Natural killer cell treated with Interleukin-12 subunit alpha and Interleukin-12 subunit beta and Interleukin-15 and Interleukin-18, amount 100 ng/mL, for 72 hours (primary cell): ENCODE measurements around the gene C11orf68. TPM values are rescaled to one million over a fixed set of nuclear protein-coding genes. Genes with fewer than 3 reads are reported as not detected.
"Not testable (repeated sequence)": the region's sequence is repeated elsewhere in the genome, so short reads cannot be mapped to it uniquely, and the experiment has no call there.

Experiments used
- ATAC-seq, 2 donors: fragments of 150-1000 bp; cut with Tn5 transposase in 1 of 2; sonication (Bioruptor Pico), chemical (Tn5 transposase) in 1 of 2; 2 replicates each; pipeline ENCODE4 v1.10.0; 2021
- DNase-seq: peaks from one replicate; pipeline ENCODE4 v3.0.0; 2022; ENCODE audit warnings: low spot score
- H3K27ac Mint-ChIP-seq, 2 donors: 1 replicate in 1 of 2; 2 replicates in 1 of 2; pipeline ENCODE4 v1.8.0; 2022; ENCODE audit warnings: mixed read lengths in 2 of 2, mild to moderate bottlenecking in 1 of 2, moderate library complexity in 1 of 2
- H3K27me3 Mint-ChIP-seq, 2 donors: 1 replicate in 1 of 2; 2 replicates in 1 of 2; pipeline ENCODE4 v1.8.0; 2022; ENCODE audit warnings: mixed read lengths in 2 of 2
- H3K36me3 Mint-ChIP-seq: one replicate; pipeline ENCODE4 v1.8.0; 2022; ENCODE audit warnings: mixed read lengths
- H3K4me1 Mint-ChIP-seq, 2 donors: 1 replicate in 1 of 2; 2 replicates in 1 of 2; pipeline ENCODE4 v1.8.0; 2022; ENCODE audit warnings: low read depth in 2 of 2, mixed read lengths in 2 of 2, mild to moderate bottlenecking in 1 of 2
- H3K4me3 Mint-ChIP-seq: one replicate; pipeline ENCODE4 v1.8.0; 2022; ENCODE audit warnings: mixed read lengths
- H3K9me3 Mint-ChIP-seq: 2 replicates; pipeline ENCODE4 v1.8.0; 2022; ENCODE audit warnings: mixed read lengths
- total RNA-seq, 2 donors: library from RNA; stranded (reverse); gene quantifications; one replicate each; pipeline ENCODE4 v1.2.3, GENCODE V29; 2022

C11orf68 gene
- total RNA-seq, 2 donors from 2014 or later: 15.4 to 24.7 TPM

DNA sequence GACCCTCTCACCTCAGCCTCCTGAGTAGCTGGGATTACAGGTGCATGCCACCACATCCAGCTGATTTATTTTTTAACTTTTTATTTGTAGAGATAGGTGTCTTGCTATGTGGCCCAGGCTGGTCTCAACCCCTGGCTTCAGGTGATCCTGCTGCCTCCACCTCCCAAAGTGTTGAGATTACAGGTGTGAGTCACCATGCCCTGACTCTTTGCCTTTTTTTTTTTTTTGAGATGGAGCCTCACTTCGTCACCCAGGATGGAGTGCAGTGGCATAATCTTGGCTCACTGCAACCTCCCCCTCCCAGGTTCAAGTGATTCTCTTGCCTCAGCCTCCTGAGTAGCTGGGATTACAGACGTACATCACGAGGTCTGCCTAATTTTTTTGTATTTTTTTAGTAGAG is 32.8 kb upstream of the C11orf68 start:
- ATAC-seq, H3K9me3 Mint-ChIP-seq, H3K27me3 Mint-ChIP-seq, H3K4me3 Mint-ChIP-seq, H3K36me3 Mint-ChIP-seq, DNase-seq, H3K27ac Mint-ChIP-seq, H3K4me1 Mint-ChIP-seq: not testable (repeated sequence)

DNA sequence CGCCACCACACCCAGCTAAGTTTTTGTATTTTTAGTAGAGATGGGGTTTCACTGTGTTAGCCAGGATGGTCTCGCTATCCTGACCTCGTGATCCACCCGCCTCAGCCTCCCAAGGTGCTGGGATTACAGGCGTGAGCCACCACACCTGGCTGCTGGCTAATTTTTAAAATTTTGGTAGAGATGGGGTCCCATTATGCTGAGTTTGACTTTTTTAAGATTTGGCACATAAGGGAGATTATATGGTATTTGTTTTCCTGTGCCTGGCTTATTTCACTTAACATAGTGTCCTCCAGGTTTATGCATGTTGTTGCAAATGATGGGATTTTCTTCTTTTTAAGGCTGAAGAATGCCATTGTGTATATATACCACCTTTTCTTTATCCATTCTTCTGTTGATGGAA is 31.8 kb upstream of the C11orf68 start:
- DNase-seq, H3K27ac Mint-ChIP-seq, H3K9me3 Mint-ChIP-seq, H3K4me3 Mint-ChIP-seq, ATAC-seq, H3K4me1 Mint-ChIP-seq, H3K27me3 Mint-ChIP-seq, H3K36me3 Mint-ChIP-seq: not testable (repeated sequence)

DNA sequence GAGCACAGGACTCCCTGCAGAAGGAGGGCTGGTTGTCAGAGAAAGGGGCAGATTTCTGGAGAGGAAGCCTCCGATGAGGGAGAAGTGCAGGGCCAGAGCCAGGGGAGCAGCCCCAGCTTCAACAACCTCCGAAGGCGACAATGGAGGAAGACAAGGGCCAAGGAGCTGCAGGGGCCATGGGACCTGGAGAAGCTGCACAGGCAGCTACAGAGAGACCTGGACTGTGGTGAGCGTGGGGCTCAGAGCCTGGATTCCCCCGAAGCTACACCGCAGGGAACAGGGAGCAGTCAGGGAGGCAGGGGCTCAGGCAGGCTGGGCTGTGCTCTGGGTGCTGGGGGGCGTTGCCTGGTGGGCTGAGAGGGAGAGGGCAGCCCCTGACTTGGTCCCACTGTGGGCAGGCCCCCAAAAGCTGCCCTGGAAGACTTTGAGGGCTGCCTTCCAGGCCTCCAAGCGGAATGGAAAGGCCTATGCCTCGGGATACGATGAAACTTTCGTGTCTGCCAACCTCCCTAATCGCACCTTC is 28.8 kb upstream of the C11orf68 start:
- H3K27me3 Mint-ChIP-seq: no peaks in the 10 kb centered on the region
- no peaks in the 10 kb centered on the region for H3K9me3 Mint-ChIP-seq
- H3K4me3 Mint-ChIP-seq: no peak overlapping the region
- no peak overlapping the region for H3K27ac Mint-ChIP-seq
- H3K36me3 Mint-ChIP-seq: no peaks in the 10 kb centered on the region
- DNase-seq: no peak
- no peaks in the 10 kb centered on the region for H3K4me1 Mint-ChIP-seq
- no peak for ATAC-seq

- ATAC-seq: no peak
- H3K4me1 Mint-ChIP-seq: no peaks in the 10 kb centered on the region
- H3K27ac Mint-ChIP-seq: no peak overlapping the region
- no peak overlapping the region for H3K4me3 Mint-ChIP-seq
- DNase-seq: peak; percentile 47
- H3K27me3 Mint-ChIP-seq: no peaks in the 10 kb centered on the region
- no peaks in the 10 kb centered on the region for H3K9me3 Mint-ChIP-seq
- no peaks in the 10 kb centered on the region for H3K36me3 Mint-ChIP-seq
Observed at GRCh38 chr11:65947133-65947532, 28.3 kb upstream of the C11orf68 start.

DNA sequence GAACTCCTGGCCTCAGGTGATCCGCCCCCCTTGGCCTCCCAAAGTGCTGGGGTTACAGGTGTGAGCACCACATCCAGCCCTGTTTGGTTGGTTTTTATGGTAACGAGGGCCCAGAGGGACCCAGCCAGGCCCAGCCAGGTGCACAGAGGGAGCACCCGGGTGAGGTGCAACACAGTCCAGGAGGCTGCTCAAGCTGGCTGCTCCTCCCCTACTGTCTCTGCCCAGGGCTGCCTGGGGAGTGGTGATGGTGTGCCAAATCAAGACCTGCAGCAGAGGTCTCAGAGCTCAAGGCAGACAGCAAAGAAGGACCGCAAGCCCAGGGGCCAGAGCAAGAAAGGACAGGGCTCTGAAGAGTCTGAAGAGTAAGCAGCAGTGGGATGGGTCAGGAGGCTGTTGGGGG is 27.8 kb upstream of the C11orf68 start:
- H3K4me1 Mint-ChIP-seq: peaks cover 0 to under 1% of the 10 kb centered on the region in 2 donors
- no peaks in the 10 kb centered on the region for H3K9me3 Mint-ChIP-seq
- no peaks in the 10 kb centered on the region for H3K27me3 Mint-ChIP-seq
- DNase-seq (peak; percentile 32), ATAC-seq (no peak)
- no peak overlapping the region for H3K27ac Mint-ChIP-seq
- no peaks in the 10 kb centered on the region for H3K36me3 Mint-ChIP-seq
- no peak overlapping the region for H3K4me3 Mint-ChIP-seq

DNA sequence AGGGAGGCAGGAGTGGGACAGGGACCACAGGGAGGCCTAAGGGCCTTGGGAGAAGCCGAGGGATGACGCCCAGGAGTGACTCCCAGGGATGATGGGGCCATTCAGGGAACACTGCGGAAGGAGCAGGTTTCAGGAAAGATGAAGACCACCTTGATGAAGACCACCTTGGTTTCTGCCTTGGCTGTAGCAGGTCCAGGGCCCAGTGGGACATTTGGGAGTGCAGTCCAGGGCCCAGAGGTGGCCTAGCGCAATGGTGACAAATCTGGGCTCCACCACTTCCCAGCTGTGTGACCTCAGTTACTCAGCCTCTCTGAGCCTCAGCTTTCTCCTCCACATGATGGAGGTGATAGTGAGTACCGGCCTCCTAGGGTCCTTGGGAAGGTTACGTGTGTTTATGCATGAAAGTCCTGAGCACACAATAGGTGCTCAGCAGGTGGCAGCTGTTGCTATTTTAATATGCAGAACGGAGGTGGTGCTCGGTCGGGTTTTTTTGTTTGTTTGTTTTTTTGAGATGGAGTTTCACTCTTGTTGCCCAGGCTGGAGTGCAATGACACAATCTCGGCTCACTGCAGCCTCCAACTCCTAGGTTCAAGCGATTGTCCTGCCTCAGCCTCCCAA is 27.2 kb upstream of the C11orf68 start:
- Mint-ChIP-seq H3K36me3 (no peaks in the 10 kb centered on the region), H3K4me3 (no peak overlapping the region), H3K27ac (no peak overlapping the region), H3K9me3 (no peaks in the 10 kb centered on the region), H3K4me1 (peaks cover 6% of the 10 kb centered on the region in 2 donors), H3K27me3 (no peaks in the 10 kb centered on the region)
- ATAC-seq (no peak), DNase-seq (no peak)

GRCh38 chr11:65945430-65945911 is 26.6 kb upstream of the C11orf68 start, which contains the start of gene TSGA10IP:
TSS of gene TSGA10IP (plus strand) at chr11:65945480. CDS start at chr11:65945676, 196 bp downstream.
- no peaks in the 10 kb centered on the region for H3K27me3 Mint-ChIP-seq
- H3K4me3 Mint-ChIP-seq: no peak within 1 kb of the TSS
- DNase-seq (peak; percentile 41), ATAC-seq (no peak)
- no peak within 1 kb of the TSS for H3K27ac Mint-ChIP-seq
- no peaks in the 10 kb centered on the region for H3K9me3 Mint-ChIP-seq
- H3K4me1 Mint-ChIP-seq: peaks cover 6% of the 10 kb centered on the region in 2 donors
- H3K36me3 Mint-ChIP-seq: no peaks in the 10 kb centered on the region

DNA sequence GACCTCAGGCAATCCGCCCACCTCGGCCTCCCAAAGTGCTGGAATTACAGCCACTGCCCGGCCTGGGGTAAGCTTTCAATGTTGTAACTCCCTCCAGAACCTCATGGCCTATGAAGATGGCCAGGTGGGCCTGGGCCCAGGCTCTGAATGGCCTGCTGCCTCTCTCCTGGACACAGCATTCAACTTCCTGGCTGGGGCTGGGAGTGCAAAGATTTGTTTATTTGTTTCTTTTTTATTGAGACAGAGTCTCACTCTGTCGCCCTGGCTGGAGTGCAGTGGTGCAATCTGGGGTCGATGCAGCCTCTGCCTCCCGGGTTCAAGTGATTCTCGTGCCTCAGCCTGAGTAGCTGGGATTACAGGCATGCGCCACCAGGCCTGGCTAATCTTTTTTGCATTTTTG is 25.9 kb upstream of the C11orf68 start:
- no peak for ATAC-seq
- Mint-ChIP-seq H3K27ac (no peak overlapping the region), H3K4me1 (peaks cover 6% of the 10 kb centered on the region in 2 donors), H3K9me3 (no peaks in the 10 kb centered on the region), H3K4me3 (no peak overlapping the region), H3K36me3 (no peaks in the 10 kb centered on the region), H3K27me3 (no peaks in the 10 kb centered on the region)
- peak; percentile 28 for DNase-seq

GRCh38 chr11:65944191-65944590 is 25.3 kb upstream of the C11orf68 start:
- H3K36me3 Mint-ChIP-seq: no peaks in the 10 kb centered on the region
- DNase-seq (peak; percentile 20), ATAC-seq (no peak)
- H3K27ac Mint-ChIP-seq: no peak overlapping the region
- H3K4me3 Mint-ChIP-seq: no peak overlapping the region
- no peaks in the 10 kb centered on the region for H3K9me3 Mint-ChIP-seq
- H3K27me3 Mint-ChIP-seq: no peaks in the 10 kb centered on the region
- peaks cover 6% of the 10 kb centered on the region in 2 donors for H3K4me1 Mint-ChIP-seq

DNA sequence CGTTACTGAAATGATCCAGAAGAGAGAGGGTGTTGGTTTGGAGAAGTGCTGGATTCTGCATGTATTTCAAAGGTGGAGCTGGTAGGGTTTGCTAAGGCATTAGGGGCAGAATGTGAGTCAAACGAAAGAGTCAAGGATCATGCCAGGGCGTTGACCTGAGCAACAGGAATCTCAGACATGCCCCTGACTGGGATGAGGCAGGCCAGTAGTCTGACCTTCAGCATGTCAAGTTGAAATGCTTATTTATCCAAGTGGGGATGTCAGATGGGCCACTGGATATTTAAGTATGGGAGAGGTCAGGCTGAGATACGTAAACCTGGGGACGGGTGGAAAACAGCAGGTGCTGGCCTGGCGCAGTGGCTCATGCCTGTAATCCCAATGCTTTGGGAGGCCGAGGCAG is 23.7 kb upstream of the C11orf68 start:
- Mint-ChIP-seq H3K4me1 (peaks cover 6% of the 10 kb centered on the region in 2 donors), H3K4me3 (no peak overlapping the region), H3K9me3 (no peaks in the 10 kb centered on the region), H3K36me3 (no peaks in the 10 kb centered on the region), H3K27ac (peak overlapping the region in 1 of 2 donors; percentile 54), H3K27me3 (no peaks in the 10 kb centered on the region)
- no peak for DNase-seq
- no peak for ATAC-seq

DNA sequence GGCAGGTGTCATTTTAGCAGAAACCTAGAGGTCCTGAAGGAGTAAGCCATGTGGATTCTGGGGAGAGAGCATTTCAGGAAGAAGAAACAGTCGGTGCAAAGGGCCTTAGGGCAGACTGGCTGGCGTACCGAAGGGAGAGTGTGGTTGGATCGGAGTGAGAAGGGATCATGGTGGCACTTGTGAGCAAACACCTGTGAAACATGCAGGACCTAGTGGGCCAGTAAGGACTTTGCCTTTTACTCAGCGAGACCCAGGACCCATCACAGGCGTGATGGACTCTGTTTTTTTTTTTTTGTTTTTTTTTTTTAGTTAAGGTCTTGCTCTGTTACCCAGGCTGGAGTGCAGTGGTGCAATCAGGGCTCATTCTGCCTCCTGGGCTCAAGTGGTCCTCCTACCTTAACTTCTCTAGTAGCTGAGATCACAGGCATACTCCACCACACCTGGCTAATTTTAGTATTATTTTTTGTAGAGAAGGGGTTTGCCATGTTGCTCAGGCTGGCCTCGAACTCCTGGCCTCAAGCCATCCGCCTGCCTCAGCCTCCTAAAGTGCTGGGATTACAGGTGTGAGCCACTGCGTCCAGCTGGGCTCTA is 23.0 kb upstream of the C11orf68 start:
- H3K27me3 Mint-ChIP-seq: no peaks in the 10 kb centered on the region
- peaks cover 6% of the 10 kb centered on the region in 2 donors for H3K4me1 Mint-ChIP-seq
- ATAC-seq (no peak), DNase-seq (no peak)
- peak overlapping the region in 1 of 2 donors; percentile 54 for H3K27ac Mint-ChIP-seq
- no peak overlapping the region for H3K4me3 Mint-ChIP-seq
- no peaks in the 10 kb centered on the region for H3K9me3 Mint-ChIP-seq
- H3K36me3 Mint-ChIP-seq: no peaks in the 10 kb centered on the region

DNA sequence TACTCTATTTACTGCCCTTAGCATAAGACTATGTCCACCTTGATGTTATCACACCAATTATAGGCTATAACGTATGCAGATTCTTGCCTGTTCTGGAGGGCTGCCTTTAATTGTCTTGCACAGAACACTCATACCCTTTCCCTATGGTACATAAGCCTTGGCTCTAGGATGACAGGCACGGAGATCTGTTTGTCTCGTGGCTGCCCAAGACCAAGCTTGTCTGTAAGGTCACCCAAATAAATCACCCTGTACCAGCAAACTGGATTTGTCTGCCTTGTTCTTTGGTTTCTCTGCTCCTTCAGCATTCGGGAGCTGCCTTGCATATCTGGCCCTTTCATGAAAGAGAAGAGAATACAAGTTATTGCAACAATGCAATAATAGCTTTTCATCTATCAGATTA is 18.9 kb upstream of the C11orf68 start:
- no peak for ATAC-seq
- Mint-ChIP-seq H3K27me3 (no peaks in the 10 kb centered on the region), H3K4me3 (no peak overlapping the region), H3K4me1 (peaks cover 6% of the 10 kb centered on the region in 2 donors), H3K9me3 (no peaks in the 10 kb centered on the region), H3K36me3 (no peaks in the 10 kb centered on the region), H3K27ac (no peak overlapping the region)
- DNase-seq: no peak

DNA sequence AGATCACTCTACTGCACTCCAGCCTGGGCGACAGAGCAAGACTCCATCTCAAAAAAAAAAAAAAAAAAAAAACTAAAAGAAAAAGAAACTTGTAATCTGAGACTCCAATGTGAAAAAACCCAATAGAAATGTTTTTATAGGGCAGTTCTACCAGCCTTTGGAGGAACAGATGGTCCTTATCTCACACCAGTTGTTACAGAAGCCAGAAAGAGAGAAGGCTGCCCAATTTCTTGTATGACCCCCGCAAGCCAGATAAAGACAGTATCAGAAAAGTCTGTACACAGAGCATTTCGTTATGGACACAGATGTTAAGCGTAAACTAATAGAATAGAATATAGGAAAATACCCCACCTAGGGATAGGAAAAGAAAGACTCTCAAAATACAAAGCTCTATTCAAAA is 15.2 kb upstream of the C11orf68 start:
- peak overlapping the region in 1 of 2 donors; percentile 23 for H3K27ac Mint-ChIP-seq

DNA sequence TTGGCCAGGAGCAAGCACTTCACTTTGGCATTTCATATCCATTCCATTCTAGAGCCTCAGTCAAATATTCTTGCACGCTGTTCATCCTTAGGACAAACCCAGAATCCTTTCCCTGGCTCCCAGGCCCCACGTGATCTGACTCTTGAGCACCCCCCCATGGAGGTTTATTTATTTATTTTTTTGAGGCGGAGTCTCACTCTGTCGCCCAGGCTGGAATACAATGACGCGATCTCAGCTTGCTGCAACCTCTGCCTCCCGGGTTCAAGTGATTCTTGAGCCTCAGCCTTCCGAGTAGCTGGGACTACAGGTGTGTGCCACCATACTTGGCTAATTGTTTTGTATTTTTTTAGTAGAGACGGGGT is 13.7 kb upstream of the C11orf68 start:
- Mint-ChIP-seq H3K9me3 (no peaks in the 10 kb centered on the region), H3K27me3 (no peaks in the 10 kb centered on the region), H3K4me1 (peaks cover 23% of the 10 kb centered on the region in 2 donors), H3K36me3 (no peaks in the 10 kb centered on the region), H3K27ac (no peak overlapping the region), H3K4me3 (no peak overlapping the region)
- DNase-seq (no peak), ATAC-seq (no peak)

More for the DNA sequence above, 15.2 kb upstream of the C11orf68 start:
- no peaks in the 10 kb centered on the region for H3K36me3 Mint-ChIP-seq
- H3K9me3 Mint-ChIP-seq: no peaks in the 10 kb centered on the region
- H3K4me3 Mint-ChIP-seq: no peak overlapping the region
- no peak for ATAC-seq
- DNase-seq: no peak
- peaks cover 8% of the 10 kb centered on the region in 2 donors for H3K4me1 Mint-ChIP-seq
- no peaks in the 10 kb centered on the region for H3K27me3 Mint-ChIP-seq
